Measurements from ENCODE around the gene SCLY. TPM values are rescaled to one million over a fixed set of nuclear protein-coding genes. Genes with fewer than 3 reads are reported as not detected.

Gene SCLY
- polyA plus RNA-seq, 1 of the 3 experiments (the other 2 are of a cell fraction) = 20.9 TPM

GRCh38 chr2:238103465-238104225 is 42.8 kb downstream of the SCLY start:
- WGBS (ENCODE audit: low lambda C conversion rate) = 86% methylated on average over 10 of the region's 18 CpGs
- no peaks in the 10 kb centered on the region for H3K79me2 ChIP-seq (ENCODE audit: insufficient read depth)
- no peak overlapping the region for H2AFZ ChIP-seq (ENCODE audit: low read depth)
- DNase-seq = no peak
- no peaks in the 10 kb centered on the region for H3K9me3 ChIP-seq
- TF ChIP-seq MXI1 (IDR thresholded peaks at IDR 0.05; ENCODE audit: low read depth, low read length) (no peak), RAD21 (IDR thresholded peaks at IDR 0.05; ENCODE audit: low read length) (no peak), SMC3 (IDR thresholded peaks at IDR 0.05; ENCODE audit: low read depth, low read length) (no peak), TAF1 (IDR thresholded peaks at IDR 0.05; ENCODE audit: borderline replicate concordance, low read depth, low read length) (no peak), GATA2 (CRISPR knock-in tag; IDR thresholded peaks at IDR 0.05) (no peak), RCOR1 (IDR thresholded peaks at IDR 0.05; ENCODE audit: low read length) (no peak), REST (IDR thresholded peaks at IDR 0.05; ENCODE audit: low read depth, low read length) (no peak), GABPA (IDR thresholded peaks at IDR 0.05; ENCODE audit: low read depth) (no peak), POLR2AphosphoS5 (IDR thresholded peaks at IDR 0.05; ENCODE audit: low read depth, low read length) (no peak)
- no peak overlapping the region for H3K4me2 ChIP-seq
- no peak overlapping the region for H3K4me3 ChIP-seq (ENCODE audit: low read depth in 2 of 2, low read length in 1 of 2)
- H3K9ac ChIP-seq = no peak overlapping the region
- no peaks in the 10 kb centered on the region for H4K20me1 ChIP-seq (ENCODE audit: insufficient read depth)
- ChIA-PET CTCF (no interaction called here), POLR2A (interaction anchor here (0.6 kb wide), 1 partner anchor 14 kb away, joined by 3 read pairs; no protein-coding TSS in a partner anchor)
- no peaks in the 10 kb centered on the region for H3K36me3 ChIP-seq (replicated peaks in 1 of 2; ENCODE audit: control insufficient read depth in 1 of 2, insufficient read depth in 2 of 2, low read length in 1 of 2)
- peaks cover 2 to 11% of the 10 kb centered on the region in 2 experiments; a peak in 2 of 4 replicates for H3K4me1 ChIP-seq (ENCODE audit: control insufficient read depth in 1 of 2, insufficient read depth in 2 of 2, low read depth in 1 of 2, low read length in 1 of 2)
- H3K9me2 ChIP-seq = no peaks in the 10 kb centered on the region
- no peaks in the 10 kb centered on the region for H3K27me3 ChIP-seq (ENCODE audit: insufficient read depth)
- no peak overlapping the region for H3K27ac ChIP-seq (ENCODE audit: low read depth in 2 of 2, low read length in 1 of 2)
- no peaks in the 10 kb centered on the region for H3F3A ChIP-seq (replicated peaks; ENCODE audit: insufficient read depth)

- H3K27ac ChIP-seq (ENCODE audit: low read depth in 2 of 2, low read length in 1 of 2) = no peak overlapping the region
- no peak overlapping the region for H3K4me2 ChIP-seq
- H3K9ac ChIP-seq = no peak overlapping the region
- peak; percentile 21 for DNase-seq
- H2AFZ ChIP-seq (ENCODE audit: low read depth) = no peak overlapping the region
- H3K9me2 ChIP-seq = no peaks in the 10 kb centered on the region
- no peaks in the 10 kb centered on the region for H3F3A ChIP-seq (replicated peaks; ENCODE audit: insufficient read depth)
- CTCF ChIA-PET = no interaction called here
- peaks cover 0 to 16% of the 10 kb centered on the region in 2 experiments; a peak in 1 of 4 replicates for H3K4me1 ChIP-seq (ENCODE audit: control insufficient read depth in 1 of 2, insufficient read depth in 2 of 2, low read depth in 1 of 2, low read length in 1 of 2)
- no peaks in the 10 kb centered on the region for H3K9me3 ChIP-seq
- H4K20me1 ChIP-seq (ENCODE audit: insufficient read depth) = no peaks in the 10 kb centered on the region
- 57% methylated on average over 4 of the region's 14 CpGs for WGBS (ENCODE audit: low lambda C conversion rate)
- POLR2A ChIA-PET = interaction anchor here (0.6 kb wide), 1 partner anchor 15 kb away, joined by 3 read pairs; no protein-coding TSS in a partner anchor
- no peaks in the 10 kb centered on the region for H3K79me2 ChIP-seq (ENCODE audit: insufficient read depth)
- TF ChIP-seq MAX (IDR thresholded peaks at IDR 0.05; ENCODE audit: low read depth) (no peak), YY1 (IDR thresholded peaks at IDR 0.05; ENCODE audit: low read depth) (no peak), RXRA (IDR thresholded peaks at IDR 0.05; ENCODE audit: borderline replicate concordance, low read depth) (no peak), EP300 (IDR thresholded peaks at IDR 0.05; ENCODE audit: borderline replicate concordance in 1 of 2, low read depth in 1 of 2, low read length in 1 of 2) (no peak), POLR2AphosphoS5 (IDR thresholded peaks at IDR 0.05; ENCODE audit: low read depth, low read length) (no peak)
- no peaks in the 10 kb centered on the region for H3K36me3 ChIP-seq (replicated peaks in 1 of 2; ENCODE audit: control insufficient read depth in 1 of 2, insufficient read depth in 2 of 2, low read length in 1 of 2)
- H3K4me3 ChIP-seq (ENCODE audit: low read depth in 2 of 2, low read length in 1 of 2) = no peak overlapping the region
- no peaks in the 10 kb centered on the region for H3K27me3 ChIP-seq (ENCODE audit: insufficient read depth)
Measured at GRCh38 chr2:238104226-238104690, 43.5 kb downstream of the SCLY start.

All from SK-N-SH (cell line).